GM21529 (cell line): ENCODE results near the gene HOXA4.

Experiments used
- ATAC-seq: cut with Tn5 transposase; IDR thresholded peaks from one replicate; pipeline ENCODE4 v1.9.1; 2021; ENCODE audit not compliant: unreplicated experiment

HOXA4 gene

DNA sequence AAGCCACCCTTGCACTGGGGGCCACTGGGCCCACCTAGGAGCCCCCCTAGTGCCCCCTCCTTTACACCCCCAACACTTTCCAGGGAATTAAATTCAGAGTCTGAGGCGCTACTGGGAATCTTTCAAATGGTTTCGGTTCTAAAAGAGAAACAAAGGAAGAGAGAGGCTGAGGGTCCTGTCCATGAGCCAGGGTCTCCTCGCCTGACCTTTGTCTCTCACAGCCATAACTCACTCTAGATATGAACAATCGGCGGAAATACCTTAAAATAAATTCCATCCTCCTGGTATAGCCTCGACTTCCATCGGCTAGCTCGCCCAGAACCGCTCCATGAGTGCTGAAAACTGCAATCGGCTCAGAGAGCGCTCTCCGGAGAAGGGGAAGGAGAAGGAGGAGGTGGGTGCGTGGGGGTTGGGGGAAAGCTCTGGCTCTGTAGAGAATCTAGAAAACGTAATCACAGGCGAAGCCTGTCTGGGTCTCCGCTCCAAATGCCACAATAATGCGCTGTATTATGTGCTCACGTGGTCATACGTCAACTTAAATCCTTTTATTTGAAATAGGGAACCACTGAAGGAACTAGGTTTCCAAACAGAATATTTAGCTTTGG, 12.6 kb downstream of the HOXA4 start:
- no peak for ATAC-seq

DNA sequence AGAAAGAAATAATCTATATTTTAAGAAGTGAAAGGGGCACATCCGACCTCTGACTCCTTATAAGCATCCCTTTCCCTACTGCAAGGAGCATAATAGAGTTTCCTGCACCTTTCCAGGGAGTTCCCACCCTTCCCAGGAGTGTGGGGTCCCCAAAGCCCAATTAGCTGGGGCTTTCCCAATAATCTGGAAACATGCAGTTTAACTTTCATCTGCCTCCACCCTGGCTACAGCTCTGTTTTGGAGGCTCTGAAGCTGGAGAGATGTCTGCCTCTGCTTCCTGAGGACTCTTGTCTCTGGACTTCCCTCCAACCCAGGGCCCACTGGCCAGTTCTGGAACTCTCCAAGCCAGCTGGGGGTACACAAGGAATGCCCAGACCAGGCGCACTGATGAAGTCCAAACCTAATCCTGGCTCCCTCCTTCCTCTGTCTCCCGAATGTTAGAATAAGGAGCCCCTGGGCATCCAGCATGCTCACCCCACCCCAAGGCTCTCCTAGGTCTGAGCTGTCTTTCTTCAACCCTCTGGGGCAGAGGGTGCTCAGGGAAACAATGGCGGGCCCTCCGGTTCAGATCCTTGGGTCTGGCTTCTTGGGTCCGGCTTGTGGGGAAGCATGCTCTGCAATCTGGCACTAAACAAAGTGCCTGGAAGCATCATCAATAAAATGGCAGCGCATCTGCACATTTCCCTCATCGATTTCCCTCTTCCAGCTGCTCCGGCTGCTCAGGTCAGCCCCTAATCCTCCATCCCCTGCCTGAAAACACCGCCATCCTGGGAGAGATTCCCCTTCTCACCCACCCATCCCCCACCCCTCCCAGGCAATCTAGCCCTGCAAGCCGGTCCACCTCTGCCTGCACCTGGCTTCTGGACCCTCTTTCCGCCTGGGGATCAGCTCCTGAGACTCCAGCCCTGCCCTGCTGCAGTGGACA, 13.3 kb downstream of the HOXA4 start:
- ATAC-seq = no peak

DNA sequence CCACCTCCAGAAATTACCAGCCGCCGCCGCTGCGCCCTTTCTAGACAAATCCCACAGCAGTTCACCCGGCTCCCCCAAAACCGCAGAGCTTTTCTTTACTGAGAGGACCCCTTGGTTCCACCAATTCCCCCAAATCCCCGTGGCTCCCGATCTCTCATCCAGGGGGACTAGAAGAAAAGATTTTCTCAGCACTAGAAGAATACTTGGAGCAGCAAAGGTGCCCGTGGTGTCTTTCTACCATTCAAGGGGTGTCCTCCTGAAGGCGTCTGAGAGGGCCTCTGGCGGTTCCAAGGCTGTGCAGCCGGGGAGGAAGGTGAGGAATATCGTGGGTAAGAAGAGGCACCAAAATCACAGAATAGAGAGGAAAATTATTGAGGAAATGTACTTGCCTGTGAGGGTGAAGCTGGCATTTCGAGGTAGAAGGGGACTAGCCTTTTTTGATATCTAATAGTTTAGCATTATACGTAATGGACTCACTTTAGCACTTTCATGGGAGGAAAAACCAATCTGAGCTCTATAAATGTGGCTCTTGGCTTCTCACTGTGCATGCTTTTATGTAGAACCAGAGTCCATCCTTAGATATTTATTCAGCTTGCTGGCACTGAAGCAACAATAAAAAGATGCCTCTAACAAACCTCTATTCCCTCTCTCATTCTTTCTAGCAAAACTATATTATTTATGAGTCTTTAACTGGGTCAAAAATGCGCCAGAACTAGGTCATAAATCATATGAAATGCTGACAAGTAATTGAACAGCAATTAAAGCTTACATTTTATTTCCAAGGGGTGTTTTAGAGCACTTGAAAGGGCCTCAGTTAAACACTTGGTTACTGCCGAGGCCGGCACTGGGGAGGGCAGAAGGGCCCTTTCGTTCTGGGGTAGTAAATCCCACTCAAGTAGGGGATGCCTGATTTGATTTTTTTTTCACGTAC, 14.3 kb downstream of the HOXA4 start:
- no peak for ATAC-seq

DNA sequence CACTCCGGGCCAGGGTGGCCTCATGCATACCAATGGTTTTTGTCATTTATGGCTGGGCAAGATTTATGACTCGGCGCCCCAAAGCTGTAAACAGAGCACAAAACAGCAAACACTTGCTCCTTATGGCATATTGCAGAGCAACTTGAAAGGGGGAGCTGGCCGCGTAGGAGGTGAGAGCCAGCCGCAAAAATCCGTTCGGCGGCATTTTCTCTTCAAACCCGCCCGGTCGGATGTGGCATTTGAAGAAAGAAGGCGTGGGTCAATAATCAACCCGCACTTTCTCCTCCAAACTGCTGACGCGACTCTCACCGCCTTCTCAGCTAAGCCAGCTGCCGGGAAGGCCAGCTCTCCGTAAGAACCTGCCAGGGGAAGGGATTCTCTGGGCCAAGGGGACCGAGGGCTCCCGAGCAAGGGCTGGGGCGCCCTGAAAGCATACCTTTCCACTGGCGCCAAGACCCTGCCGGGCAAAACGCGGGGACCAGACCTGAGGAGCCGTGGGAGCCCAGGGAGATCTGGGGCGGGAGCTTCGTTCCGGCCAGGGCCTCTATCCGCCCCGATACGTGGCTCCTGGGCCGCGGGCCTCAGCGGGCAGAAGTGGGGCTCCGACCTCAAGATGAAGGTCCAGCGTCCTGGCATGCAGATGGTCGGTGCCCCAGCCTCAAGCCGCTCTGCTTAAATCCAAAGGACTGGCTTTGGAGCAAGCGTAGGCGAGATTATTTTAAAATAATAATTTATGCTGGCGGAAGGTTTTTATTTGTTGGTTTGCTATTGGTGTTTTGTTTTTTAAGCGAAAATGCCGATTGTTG, 15.1 kb downstream of the HOXA4 start:
- no peak for ATAC-seq

DNA sequence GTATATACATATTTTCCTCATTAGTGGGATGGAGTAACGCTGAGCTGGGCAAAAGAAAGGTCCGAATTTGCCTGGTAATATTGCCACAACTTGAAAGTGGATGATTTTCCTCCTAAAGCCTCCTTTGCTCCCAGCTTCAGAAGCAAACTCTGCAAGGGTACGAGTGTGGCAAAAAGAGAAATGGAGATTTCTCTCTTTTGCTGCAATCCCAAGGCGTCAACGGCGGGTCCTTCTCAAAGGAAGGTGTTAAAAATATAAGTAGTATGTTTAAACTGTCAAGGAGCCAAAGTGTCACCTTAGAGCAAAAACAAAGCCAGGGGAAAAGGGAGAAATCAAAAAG, 15.7 kb downstream of the HOXA4 start:
- ATAC-seq = no peak

DNA sequence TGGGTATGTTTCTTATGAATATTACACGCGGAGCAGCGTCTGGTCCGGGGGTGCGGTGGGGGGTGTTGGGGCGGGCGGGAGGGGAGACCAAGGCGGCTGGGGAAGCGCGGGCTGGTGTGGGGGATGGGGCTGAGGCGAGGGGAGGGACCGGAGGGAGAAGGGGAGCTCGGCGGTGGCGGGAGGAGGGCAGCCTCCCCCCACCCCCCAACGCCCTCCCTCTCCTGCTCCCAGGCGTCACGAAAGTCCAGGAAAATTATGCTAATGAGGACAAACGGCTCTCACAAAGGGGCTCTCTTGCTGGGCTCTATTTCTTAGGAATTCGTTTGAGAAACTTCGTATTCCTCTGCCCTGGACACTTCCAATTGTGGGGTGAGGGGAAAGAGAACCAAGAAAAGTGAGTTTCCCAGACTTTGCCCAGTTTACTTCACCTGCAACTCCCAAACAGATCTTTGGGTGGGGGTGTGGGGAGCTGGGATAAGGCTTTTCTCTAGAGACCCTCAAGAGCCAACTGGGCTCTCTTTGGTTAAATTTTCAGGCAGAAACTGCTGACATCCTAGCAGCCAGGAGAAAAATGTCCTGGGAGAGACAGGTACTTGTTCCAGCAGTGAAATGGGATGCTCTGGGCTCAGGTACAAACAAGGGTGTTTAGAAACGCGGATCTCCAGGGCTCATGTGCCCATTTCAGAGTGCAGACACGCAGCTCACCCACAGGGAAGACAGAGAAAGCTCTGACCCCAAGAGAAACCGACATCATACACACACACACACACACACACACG, 16.4 kb downstream of the HOXA4 start:
- ATAC-seq = no peak

DNA sequence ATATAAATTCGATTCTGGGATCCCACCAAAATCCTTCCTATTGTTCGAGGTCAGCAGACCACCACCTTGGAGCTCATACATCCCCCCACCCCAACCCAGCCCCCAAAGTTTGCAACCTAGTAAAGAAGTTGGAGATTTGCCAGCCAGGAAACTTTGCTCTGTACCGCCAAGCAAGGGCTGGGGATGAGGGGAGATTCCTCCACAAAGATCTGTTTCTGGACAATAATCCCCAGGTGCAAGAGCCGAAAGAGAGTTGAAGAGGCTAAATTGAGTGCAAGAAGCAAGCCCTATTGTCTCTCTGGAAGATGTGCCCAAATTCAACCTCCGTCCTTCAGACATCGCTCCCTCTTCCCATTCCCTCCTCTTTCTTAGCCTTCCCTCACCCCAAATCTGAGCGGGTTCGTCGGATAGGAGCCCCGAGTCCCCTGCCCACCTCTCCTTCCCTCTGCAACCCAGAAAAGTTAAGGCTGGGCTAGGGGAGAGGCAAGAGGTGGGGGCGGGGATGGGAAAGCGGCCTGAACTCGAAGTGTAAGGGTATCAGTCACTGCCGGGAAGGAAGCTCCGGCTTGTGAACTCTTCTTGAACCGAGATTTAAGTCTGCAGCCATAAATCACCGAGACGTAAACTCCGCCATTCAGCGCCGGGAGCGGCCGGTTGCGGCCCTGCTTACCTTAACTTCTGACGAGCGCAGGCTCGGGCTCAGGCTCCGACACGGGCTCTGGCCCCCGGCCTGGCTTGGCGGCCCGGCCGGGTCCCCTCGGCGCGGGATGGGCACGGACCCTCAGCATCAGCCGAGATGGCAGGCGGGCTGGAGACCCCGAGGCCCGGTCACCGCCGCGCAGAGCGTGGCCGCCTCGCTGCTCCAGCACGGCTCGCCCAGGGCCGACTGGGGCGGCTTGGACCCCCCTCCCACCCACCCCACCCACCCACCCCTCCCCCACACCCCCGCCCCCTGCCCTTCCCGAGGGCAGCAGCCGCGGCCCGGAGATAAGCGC, 17.3 kb downstream of the HOXA4 start:
- no peak for ATAC-seq

DNA sequence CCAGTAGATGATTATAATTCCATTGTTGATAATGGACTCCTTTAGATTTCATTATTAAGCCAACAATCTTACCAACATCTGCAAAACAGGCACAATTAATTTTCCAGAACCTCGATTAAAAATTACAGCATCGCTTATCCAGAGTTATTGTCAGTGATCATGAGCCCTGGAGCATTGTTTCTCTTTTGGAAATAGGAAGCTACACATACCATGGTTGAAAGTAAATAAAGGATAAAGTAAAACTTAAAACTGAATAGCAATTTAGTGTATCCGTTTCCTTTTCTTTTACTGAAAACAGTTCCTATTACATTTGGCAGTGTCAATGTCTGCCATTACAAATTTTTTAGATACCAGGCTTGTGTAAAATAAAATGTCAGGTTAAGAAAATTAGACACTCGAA, 18.2 kb downstream of the HOXA4 start:
- no peak for ATAC-seq

DNA sequence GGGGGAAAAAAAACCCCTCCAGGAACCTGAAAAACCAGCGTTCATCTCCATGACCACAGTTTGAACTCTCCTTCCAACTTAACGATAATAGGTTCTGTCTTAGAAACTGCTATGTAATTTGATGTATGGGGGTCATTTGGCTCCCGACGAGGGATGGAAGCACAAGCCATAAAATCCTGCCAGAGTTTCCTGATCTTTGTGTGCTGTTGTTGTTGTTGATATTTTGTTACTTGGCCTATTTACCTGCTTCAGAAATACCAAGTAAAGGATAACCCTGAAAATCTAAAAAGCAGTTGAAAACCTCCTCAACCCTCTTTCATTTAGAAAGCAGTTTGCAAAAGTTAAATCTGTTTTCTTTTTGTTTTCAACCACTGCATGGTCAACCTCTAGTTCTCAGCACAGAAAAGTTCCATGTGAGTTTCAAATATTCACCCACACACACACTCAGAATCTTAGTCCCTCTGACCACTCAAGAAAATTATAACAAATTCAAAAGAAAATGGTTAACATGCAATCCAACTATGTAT, 18.7 kb downstream of the HOXA4 start:
- ATAC-seq = no peak

DNA sequence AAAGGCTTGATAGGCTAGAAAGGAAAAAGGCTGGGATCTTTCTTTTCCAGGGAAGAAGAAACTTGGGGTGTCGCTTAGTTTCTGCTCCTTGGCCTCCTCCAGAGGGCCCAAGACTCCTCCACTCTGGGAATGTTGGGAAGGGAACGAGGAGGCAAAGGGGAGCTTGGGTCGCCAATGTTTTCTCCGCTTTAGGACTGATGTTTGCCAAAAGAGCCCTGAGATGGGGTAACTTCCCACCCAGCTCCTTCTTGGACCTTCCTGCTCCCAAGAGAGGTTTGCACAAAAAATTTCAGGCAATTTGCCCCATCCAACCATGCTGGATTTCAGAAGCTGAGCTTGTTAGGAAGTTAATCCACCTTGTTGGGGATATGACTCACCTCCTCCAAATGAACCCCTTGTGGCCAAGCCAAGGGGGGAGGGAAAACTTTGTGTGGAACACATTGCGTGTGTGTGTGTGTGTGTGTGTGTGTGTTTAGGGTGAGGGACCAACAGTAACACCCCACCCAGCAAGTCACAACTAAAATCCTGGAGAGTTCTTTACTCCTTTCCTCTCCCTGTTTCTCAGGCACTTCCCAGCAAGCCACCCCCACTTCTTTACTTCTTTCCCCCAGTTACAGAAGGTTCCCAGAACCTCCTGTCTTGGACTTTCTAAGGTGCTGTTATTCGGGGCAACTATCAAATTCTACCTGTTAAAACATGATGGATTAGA, 19.4 kb downstream of the HOXA4 start:
- no peak for ATAC-seq

DNA sequence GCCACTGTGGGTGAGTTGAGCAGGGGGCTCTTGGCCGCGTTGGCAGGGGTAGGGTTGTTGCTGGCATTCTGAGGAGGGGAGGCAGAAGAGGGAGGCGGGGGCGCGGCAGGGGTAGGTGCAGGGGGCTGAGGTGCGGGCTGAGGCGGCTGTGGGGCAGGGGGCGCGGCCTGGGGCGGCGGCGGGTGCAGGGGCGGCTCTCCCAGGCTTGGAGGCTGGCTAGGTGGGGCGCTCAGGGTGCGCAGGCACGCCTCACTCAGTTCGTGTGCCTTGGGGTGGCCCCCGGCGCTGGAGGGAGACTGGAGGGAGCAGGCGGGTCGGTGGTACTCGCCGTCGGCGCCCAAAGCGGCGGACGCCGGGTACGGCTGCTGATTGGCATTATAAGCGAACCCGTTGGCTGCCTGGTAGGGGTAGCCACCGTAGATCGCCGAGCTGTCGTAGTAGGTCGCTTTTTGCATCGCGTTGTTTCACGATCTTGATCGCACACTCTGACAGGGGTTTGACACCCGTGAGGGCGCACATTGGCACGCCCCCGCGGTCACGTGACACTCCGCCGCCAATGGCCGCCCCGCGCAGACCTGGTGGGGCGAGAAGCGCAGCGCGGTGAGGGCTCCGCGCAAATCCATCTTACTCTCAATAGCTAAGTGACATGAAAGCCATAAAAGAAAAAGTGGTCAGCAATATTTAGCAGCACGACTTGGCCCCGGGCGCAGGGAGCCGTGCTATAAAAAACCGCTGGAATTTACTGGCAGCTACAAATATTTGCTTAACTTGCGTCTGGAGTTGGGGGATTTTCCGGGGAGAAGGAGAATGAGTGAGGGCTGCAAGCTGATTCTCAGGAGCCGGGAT, 20.1 kb downstream of the HOXA4 start:
- no peak for ATAC-seq

DNA sequence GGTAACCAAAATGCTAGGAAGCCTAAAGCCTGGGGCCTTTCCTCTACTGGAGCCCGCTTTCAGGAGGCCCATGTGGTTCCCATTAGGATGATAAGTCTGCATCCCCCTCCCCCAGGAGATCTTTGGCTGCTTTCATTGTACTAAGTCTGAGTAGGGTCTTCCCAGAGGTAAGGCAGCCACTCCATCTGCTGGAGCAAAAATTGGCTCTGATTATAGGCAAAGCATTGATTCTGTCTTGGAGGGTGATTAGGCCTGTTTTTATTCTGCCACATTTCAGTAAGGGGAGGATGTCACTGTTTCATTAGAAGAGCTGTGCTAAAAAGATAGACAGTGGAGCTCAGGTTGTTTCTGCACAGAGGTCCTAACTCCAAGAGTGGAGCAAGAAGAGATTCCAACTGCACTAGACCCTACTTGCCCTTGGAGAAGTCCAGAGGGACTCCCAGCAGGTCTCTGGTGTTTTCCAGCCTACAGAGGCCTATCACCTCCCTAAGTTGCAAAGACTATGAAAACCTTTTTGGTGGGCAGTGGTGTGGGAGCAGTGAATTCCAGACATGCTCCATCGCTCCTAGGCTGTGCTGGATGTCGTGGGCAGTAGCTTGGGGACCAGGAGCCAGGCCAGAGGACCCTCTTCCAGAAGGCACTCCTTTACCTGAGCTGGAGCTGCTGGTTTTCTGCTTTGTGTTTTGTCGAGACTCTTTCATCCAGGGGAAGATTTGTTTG, 20.9 kb downstream of the HOXA4 start:
- no peak for ATAC-seq

DNA sequence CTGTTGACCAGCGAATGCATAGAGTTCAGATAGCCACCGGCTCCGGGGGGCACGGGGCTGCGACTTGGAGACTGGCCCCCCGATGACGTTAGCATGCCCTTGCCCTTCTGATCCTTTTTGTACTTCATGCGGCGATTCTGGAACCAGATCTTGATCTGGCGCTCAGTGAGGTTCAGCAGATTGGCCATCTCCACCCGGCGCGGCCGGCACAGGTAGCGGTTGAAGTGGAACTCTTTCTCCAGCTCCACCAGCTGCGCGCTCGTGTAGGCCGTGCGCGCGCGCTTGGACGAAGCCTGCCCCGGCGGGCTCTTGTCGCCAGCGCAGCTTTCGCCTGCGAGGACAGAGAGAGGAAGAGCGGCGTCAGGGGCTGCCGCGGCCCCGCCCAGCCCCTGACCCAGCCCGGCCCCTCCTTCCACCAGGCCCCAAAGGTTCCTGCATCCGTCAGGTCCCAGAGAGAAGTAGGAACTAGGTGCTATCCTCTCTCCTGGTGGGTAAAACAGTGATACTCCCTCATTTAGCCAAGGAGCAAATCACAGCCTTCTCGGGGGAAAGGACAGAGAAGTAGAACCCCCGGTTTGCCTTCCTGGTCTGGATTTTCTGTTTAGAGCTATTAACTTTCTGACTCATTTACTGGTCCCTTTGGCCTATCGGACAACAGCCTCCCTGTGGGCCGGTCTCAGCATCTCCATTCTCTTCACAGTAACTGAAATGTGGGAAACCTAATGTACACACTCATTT, 22.0 kb downstream of the HOXA4 start:
- no peak for ATAC-seq

DNA sequence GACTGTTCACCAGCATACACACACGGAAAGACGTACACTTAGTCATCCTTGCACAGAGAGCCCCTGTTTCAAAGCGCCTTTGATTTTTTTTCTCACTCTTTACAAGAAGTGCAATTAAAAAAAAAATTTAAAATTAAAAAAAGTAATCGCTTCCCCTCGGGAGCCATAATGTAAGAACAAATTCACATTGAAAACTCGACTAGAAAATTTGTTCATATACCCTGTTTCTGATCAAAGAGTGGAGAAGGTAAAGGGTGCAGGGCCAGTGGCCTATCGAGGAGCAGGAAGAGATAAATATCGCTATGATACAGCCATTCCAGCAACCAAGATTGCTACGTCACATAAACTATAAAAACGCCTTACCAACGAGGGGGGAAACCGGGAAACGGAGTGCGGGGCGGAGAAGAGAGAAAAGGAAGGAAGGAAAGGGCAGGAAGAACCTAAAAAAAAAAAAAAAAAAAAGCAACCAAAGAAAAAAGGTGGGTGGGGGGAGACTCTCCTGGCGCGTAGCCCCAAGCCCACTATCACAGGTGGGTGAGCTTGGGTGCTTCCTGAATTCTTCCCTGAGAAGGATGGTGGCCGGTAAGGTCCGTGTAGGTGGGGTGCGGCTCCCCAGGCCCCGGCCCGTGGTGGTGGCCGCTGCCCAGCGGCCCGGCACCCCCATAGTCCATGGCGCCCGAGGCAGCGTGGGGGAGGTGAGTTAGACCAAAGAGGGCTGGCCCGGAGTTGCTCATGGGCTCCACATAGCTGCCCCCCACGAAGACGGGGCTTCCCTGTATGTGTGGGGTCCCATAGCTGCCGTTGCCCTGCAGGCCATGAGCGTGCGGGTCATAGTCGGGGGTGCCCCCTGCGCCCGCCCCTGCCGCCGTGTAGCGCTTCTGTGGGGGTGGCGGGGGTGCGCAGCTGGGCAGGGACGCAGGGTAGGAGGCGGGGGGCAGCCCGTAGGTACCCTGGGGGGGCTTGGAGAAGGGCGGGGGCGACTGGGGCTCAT, 22.9 kb downstream of the HOXA4 start:
- no peak for ATAC-seq

DNA sequence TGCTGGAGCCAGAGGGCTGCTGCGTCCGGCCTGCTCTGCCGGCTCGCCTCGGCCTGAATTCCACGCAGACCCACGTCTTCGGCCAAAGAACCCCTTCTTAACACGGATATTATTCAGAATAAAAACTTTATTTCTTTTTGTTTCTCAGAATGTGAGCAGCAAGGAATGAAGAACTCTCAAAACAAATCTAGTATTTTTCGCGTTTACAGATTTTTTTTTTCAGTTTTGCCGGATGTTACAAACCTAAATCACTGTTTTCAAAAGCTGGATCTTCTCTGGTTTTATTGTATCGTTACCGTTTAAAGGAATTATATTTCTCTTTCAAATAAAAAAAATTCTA, 23.7 kb downstream of the HOXA4 start:
- no peak for ATAC-seq
